ENCODE results near the gene RABAC1. TPM values are rescaled to one million over a fixed set of nuclear protein-coding genes. Genes with fewer than 3 reads are reported as not detected.
"Not testable (repeated sequence)": the region's sequence is repeated elsewhere in the genome, so short reads cannot be mapped to it uniquely, and the experiment has no call there.

RABAC1 gene
- total RNA-seq, 6 experiments from 2014 or later = 53.6 to 124 (median 75.8) TPM

- H3K4me1 ChIP-seq = peaks cover 0 to 6% (median 0%) of the 10 kb centered on the region in 4 donors
- no peak for TF ChIP-seq POLR2A (IDR thresholded peaks at IDR 0.05)
- TF ChIP-seq, protein P1, sequence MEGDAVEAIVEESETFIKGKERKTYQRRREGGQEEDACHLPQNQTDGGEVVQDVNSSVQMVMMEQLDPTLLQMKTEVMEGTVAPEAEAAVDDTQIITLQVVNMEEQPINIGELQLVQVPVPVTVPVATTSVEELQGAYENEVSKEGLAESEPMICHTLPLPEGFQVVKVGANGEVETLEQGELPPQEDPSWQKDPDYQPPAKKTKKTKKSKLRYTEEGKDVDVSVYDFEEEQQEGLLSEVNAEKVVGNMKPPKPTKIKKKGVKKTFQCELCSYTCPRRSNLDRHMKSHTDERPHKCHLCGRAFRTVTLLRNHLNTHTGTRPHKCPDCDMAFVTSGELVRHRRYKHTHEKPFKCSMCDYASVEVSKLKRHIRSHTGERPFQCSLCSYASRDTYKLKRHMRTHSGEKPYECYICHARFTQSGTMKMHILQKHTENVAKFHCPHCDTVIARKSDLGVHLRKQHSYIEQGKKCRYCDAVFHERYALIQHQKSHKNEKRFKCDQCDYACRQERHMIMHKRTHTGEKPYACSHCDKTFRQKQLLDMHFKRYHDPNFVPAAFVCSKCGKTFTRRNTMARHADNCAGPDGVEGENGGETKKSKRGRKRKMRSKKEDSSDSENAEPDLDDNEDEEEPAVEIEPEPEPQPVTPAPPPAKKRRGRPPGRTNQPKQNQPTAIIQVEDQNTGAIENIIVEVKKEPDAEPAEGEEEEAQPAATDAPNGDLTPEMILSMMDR (IDR thresholded peaks at IDR 0.05) = no peak
- WGBS (ENCODE audit: insufficient coverage, low coverage, low lambda C conversion rate, missing lambda C conversion rate) = 3% methylated on average over 40 of the region's 83 CpGs
- no peaks in the 10 kb centered on the region for H3K36me3 ChIP-seq
- H3K9me3 ChIP-seq = no peaks in the 10 kb centered on the region
- DNase-seq = no peak
- peak overlapping the region in 2 of 3 donors; percentile 9 to 32 for H3K4me3 ChIP-seq
- no peak for ATAC-seq
- peaks cover 0 to 9% of the 10 kb centered on the region in 2 donors for H3K27me3 ChIP-seq
- no peak overlapping the region for H3K27ac ChIP-seq
- intact Hi-C loops (cut with DNase I) = loop anchor here in 1 of 2 donors (10.0 kb wide), 1 partner anchor 65 kb away; the partner anchor contains the start of gene CD79A
These were observed 19.0 kb downstream of the RABAC1 start for GRCh38 chr19:41939861-41940730.

DNA sequence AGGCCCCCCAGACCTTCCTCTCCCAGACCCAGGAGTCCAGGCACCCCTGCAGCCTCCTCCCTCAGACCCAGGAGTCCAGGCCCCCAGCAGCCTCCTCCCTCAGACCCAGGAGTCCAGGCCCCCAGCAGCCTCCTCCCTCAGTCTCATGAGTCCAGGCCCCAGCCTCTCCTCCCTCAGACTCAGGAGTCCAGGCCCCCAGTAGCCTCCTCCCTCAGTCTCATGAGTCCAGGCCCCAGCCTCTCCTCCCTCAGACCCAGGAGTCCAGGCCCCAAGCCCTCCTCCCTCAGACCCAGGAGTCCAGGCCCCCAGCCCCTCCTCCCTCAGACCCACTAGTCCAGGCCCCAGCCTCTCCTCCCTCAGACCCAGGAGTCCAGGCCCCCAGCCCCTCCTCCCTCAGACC lies 19.9 kb downstream of the RABAC1 start:
- H3K4me1 ChIP-seq, H3K27ac ChIP-seq, DNase-seq, H3K36me3 ChIP-seq, ATAC-seq, H3K27me3 ChIP-seq, H3K4me3 ChIP-seq, H3K9me3 ChIP-seq: not testable (repeated sequence)
- intact Hi-C loops (cut with DNase I) = loop anchor here in 1 of 2 donors (10.0 kb wide), 1 partner anchor 64 kb away; the partner anchor contains the start of gene CD79A

DNA sequence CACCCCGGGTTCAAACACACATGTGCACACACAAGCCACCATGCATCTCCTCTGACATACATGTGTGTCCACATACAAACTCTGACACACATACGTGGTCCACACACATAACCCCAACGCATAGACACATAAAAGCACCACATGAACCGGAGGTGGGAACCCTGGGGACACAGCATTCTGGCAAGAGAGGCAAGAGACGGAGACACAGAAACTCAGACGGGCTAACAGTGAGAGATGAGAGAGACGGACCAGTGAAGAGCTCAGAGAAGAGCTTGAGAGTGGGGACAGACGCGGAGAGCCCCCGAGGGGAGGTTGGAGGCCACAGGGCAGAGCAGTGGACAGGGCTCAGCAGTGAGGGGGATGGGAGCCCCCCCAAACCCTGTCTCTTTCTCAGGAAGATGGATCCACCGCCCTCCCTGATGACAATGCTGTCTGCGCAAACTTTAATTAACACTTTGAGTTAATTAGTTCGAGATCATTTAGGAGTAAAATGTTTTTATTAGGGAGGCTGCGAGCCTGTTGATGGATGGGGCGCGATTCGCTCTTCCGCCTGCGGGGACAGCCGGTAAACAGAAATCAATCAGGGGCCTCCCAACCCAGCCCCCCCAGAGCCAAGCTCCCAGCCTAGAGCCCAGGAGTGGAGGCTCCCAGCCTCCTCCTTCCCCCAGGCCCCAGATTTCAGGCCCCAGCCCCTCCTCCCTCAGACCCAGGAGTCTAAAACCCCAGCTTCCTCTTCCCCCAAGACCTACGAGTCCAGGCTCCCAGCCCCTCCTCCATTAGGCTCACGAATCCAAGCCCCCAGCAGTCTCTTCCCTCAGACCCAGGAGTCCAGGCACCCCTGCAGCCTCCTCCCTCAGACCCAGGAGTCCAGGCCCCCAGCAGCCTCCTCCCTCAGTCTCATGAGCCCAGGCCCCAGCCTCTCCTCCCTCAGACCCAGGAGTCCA lies 21.3 kb downstream of the RABAC1 start:
- ATAC-seq (no peak), DNase-seq (no peak)
- TF ChIP-seq POLR2A (IDR thresholded peaks at IDR 0.05) = no peak
- TF ChIP-seq, protein P1 (IDR thresholded peaks at IDR 0.05) = no peak
- intact Hi-C loops (cut with DNase I) = loop anchor here in 1 of 2 donors (10.0 kb wide), 1 partner anchor 63 kb away; the partner anchor contains the start of gene CD79A
- peaks cover 0 to 9% of the 10 kb centered on the region in 2 donors for H3K27me3 ChIP-seq
- WGBS (ENCODE audit: insufficient coverage, low coverage, low lambda C conversion rate, missing lambda C conversion rate) = 49% methylated on average over 16 of the region's 22 CpGs
- no peaks in the 10 kb centered on the region for H3K9me3 ChIP-seq
- peaks cover 0 to 6% (median 0%) of the 10 kb centered on the region in 4 donors for H3K4me1 ChIP-seq
- no peaks in the 10 kb centered on the region for H3K36me3 ChIP-seq
- no peak overlapping the region for H3K27ac ChIP-seq
- H3K4me3 ChIP-seq = no peak overlapping the region

DNA sequence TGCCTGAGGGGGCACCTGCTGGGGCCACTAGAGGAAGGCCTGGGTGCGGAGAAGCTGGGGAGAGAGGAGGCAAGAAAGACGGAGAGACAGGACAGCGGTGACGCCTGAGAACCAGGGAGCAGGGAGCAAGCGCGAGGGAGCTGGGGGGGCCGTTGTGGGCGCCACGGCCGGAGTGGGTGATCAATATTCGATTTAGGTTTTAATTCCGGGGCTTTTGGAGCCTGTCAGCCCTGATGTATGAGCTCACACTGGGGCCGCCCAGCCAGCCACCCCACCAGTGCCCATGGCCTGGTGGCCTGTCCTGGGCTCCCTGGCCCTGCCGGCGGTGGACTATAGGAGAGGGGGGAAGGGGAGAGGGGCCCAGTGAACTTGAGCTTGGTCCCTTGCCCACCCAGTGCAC lies 22.2 kb downstream of the RABAC1 start:
- no peak for TF ChIP-seq POLR2A (IDR thresholded peaks at IDR 0.05)
- TF ChIP-seq, protein P1 (IDR thresholded peaks at IDR 0.05) = no peak
- ATAC-seq = peak in 1 of 4 donors; percentile 8

More for the DNA sequence above, 22.2 kb downstream of the RABAC1 start:
- peaks cover 0 to 9% of the 10 kb centered on the region in 2 donors for H3K27me3 ChIP-seq
- no peak overlapping the region for H3K4me3 ChIP-seq
- no peak overlapping the region for H3K27ac ChIP-seq
- H3K9me3 ChIP-seq = no peaks in the 10 kb centered on the region
- no peaks in the 10 kb centered on the region for H3K36me3 ChIP-seq
- DNase-seq = no peak
- 77% methylated on average over 5 of the region's 15 CpGs for WGBS (ENCODE audit: insufficient coverage, low coverage, low lambda C conversion rate, missing lambda C conversion rate)
- intact Hi-C loops (cut with DNase I) = loop anchor here in 1 of 2 donors (10.0 kb wide), 1 partner anchor 62 kb away; the partner anchor contains the start of gene CD79A
- peaks cover 0 to 6% (median 0%) of the 10 kb centered on the region in 4 donors for H3K4me1 ChIP-seq
